Measurements from ENCODE around the gene TSPAN5.
"Not testable (repeated sequence)": the region's sequence is repeated elsewhere in the genome, so short reads cannot be mapped to it uniquely, and the experiment has no call there.

The TSPAN5 gene

DNA sequence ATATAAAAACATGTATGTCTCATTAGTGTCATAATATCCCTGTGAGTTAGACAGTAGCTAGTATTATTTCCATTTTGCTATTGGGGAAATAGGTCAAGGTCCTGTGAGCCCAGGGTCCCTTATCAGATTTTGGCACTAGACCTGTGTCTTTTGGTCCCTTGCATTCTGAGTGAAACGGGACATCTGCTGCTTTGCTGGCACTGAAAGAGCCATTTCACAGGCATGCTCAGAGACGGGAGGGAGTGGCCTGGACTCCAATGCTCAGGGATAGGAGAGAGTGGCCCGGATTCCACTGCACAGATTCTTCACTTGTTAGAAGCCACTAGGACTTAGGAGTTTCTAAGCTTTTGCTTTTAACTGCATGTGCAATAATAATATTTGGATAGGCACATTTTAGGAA lies 177.2 kb downstream of the TSPAN5 start:
- Histone ChIP-seq H3K36me3 (ENCODE audit: insufficient read depth, low read length) (peaks cover 14% of the 10 kb centered on the region), H2AFZ (ENCODE audit: low read length, unreplicated experiment) (no peak overlapping the region), H3K27me3 (ENCODE audit: insufficient read depth, low read length) (no peaks in the 10 kb centered on the region), H3K79me2 (ENCODE audit: control insufficient read depth, insufficient read depth, low read length, unreplicated experiment) (peaks cover 30% of the 10 kb centered on the region), H3K27ac (ENCODE audit: low read depth, low read length) (no peak overlapping the region), H3K4me3 (ENCODE audit: low read depth, low read length) (no peak overlapping the region), H3K4me1 (ENCODE audit: control insufficient read depth, insufficient read depth, low read length, unreplicated experiment) (peaks cover 36% of the 10 kb centered on the region)

GRCh38 chr4:98480535-98480934 lies 177.9 kb downstream of the TSPAN5 start:
- Histone ChIP-seq H3K27me3 (ENCODE audit: insufficient read depth, low read length) (no peaks in the 10 kb centered on the region), H3K4me1 (ENCODE audit: control insufficient read depth, insufficient read depth, low read length, unreplicated experiment) (peaks cover 36% of the 10 kb centered on the region), H3K79me2 (ENCODE audit: control insufficient read depth, insufficient read depth, low read length, unreplicated experiment) (peaks cover 30% of the 10 kb centered on the region), H2AFZ (ENCODE audit: low read length, unreplicated experiment) (no peak overlapping the region), H3K4me3 (ENCODE audit: low read depth, low read length) (no peak overlapping the region), H3K27ac (ENCODE audit: low read depth, low read length) (no peak overlapping the region), H3K36me3 (ENCODE audit: insufficient read depth, low read length) (peaks cover 17% of the 10 kb centered on the region)

DNA sequence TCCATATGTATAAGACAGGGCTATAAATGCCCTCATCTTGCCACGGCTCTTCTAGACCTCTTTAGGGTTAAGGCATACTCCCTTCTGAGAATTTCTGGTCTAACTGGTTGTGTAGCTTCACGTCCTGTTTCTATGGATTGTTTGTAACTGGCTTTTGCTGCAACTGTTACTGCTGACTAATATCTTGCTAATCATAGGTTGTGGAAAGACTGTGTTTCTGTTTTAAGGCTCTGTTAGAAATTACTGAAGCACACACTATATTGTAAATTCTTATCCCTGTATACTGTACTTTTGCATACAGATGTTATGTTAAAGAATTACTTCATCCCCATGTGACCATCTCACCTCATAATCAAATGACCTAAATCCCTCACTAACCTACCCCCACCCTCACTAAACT lies 178.8 kb downstream of the TSPAN5 start:
- not testable (repeated sequence) for H2AFZ ChIP-seq (ENCODE audit: low read length, unreplicated experiment); H3K4me3 ChIP-seq (ENCODE audit: low read depth, low read length); H3K27me3 ChIP-seq (ENCODE audit: insufficient read depth, low read length); H3K27ac ChIP-seq (ENCODE audit: low read depth, low read length)
- Histone ChIP-seq H3K36me3 (ENCODE audit: insufficient read depth, low read length) (peaks cover 20% of the 10 kb centered on the region), H3K4me1 (ENCODE audit: control insufficient read depth, insufficient read depth, low read length, unreplicated experiment) (peaks cover 41% of the 10 kb centered on the region), H3K79me2 (ENCODE audit: control insufficient read depth, insufficient read depth, low read length, unreplicated experiment) (peaks cover 30% of the 10 kb centered on the region)

DNA sequence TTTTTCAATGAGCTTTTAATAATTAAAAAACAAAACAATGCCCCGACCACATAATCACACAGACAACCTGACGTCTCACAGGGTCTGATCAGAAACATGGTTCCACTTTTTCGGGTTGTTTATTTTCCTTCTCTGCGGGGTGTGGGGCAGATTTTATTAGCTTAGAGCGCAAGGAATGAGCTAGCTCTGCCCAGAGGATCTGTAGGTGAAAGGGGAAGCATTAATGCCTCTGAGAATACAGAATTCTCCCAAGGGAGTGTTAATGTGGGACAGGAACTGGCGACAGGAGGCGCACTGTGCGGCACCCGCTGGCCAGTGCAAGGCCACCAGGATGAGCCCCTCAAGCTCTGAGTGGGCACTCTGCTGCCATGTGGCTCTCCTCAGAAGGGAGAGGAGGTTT lies 181.5 kb downstream of the TSPAN5 start:
- Histone ChIP-seq H3K79me2 (ENCODE audit: control insufficient read depth, insufficient read depth, low read length, unreplicated experiment) (peaks cover 19% of the 10 kb centered on the region), H3K4me3 (ENCODE audit: low read depth, low read length) (no peak overlapping the region), H3K27ac (ENCODE audit: low read depth, low read length) (no peak overlapping the region), H3K4me1 (ENCODE audit: control insufficient read depth, insufficient read depth, low read length, unreplicated experiment) (peaks cover 27% of the 10 kb centered on the region), H2AFZ (ENCODE audit: low read length, unreplicated experiment) (no peak overlapping the region), H3K36me3 (ENCODE audit: insufficient read depth, low read length) (peaks cover 20% of the 10 kb centered on the region), H3K27me3 (ENCODE audit: insufficient read depth, low read length) (no peaks in the 10 kb centered on the region)

GRCh38 chr4:98474408-98474844 lies 184.0 kb downstream of the TSPAN5 start:
- H3K4me3 ChIP-seq (ENCODE audit: low read depth, low read length), result no peak overlapping the region
- peaks cover 23% of the 10 kb centered on the region for H3K4me1 ChIP-seq (ENCODE audit: control insufficient read depth, insufficient read depth, low read length, unreplicated experiment)
- peaks cover 26% of the 10 kb centered on the region for H3K36me3 ChIP-seq (ENCODE audit: insufficient read depth, low read length)
- H3K27me3 ChIP-seq (ENCODE audit: insufficient read depth, low read length), result no peaks in the 10 kb centered on the region
- no peak overlapping the region for H2AFZ ChIP-seq (ENCODE audit: low read length, unreplicated experiment)
- H3K79me2 ChIP-seq (ENCODE audit: control insufficient read depth, insufficient read depth, low read length, unreplicated experiment), result peaks cover 4% of the 10 kb centered on the region
- peak overlapping the region; percentile 35 for H3K27ac ChIP-seq (ENCODE audit: low read depth, low read length)

DNA sequence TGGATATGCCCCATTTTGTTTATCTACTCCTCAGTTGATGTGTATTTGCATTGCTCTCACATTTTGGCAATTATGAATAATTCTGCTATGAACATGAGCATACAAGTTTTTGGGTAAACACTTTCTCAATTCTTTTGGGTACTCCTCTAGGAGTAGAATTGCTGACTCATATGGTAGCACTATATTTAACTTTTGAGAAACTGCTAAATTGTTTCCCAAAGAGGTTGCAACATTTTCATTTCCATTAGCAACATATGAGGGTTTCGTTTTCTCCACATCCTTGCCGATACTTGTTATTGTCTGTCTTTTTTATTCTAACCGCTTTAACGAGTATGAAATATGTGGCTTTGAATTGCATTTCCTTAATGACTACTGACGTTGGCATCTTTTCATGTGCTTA lies 185.4 kb downstream of the TSPAN5 start:
- Histone ChIP-seq H3K27ac (ENCODE audit: low read depth, low read length) (peak overlapping the region; percentile 30; the same call in 1 of the 2 replicates), H3K4me3 (ENCODE audit: low read depth, low read length) (no peak overlapping the region), H3K4me1 (ENCODE audit: control insufficient read depth, insufficient read depth, low read length, unreplicated experiment) (peaks cover 32% of the 10 kb centered on the region), H2AFZ (ENCODE audit: low read length, unreplicated experiment) (no peak overlapping the region), H3K36me3 (ENCODE audit: insufficient read depth, low read length) (peaks cover 21% of the 10 kb centered on the region), H3K27me3 (ENCODE audit: insufficient read depth, low read length) (no peaks in the 10 kb centered on the region), H3K79me2 (ENCODE audit: control insufficient read depth, insufficient read depth, low read length, unreplicated experiment) (no peaks in the 10 kb centered on the region)

DNA sequence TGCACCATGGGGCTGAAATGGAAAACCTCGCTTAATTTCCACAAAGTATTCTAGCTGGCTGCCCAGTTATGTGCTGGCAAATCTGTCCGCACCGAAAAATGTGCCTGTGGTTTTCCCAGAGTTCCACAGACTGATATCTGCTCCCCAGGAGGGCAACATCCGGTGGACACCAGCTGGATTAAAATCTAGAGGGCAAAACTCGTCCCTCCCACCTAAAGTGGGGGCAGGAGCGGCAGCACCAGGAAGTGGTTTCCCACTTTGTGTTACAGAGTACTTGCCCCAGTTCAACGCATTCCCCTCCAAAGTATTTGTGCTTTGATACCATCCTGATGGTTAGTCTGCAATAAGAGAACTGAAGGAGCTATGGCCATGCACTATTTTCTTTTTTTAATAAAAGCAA lies 187.6 kb downstream of the TSPAN5 start:
- H3K27ac ChIP-seq (ENCODE audit: low read depth, low read length), result no peak overlapping the region
- no peaks in the 10 kb centered on the region for H3K27me3 ChIP-seq (ENCODE audit: insufficient read depth, low read length)
- H2AFZ ChIP-seq (ENCODE audit: low read length, unreplicated experiment), result no peak overlapping the region
- peaks cover 14% of the 10 kb centered on the region for H3K36me3 ChIP-seq (ENCODE audit: insufficient read depth, low read length)
- H3K4me3 ChIP-seq (ENCODE audit: low read depth, low read length), result no peak overlapping the region
- H3K79me2 ChIP-seq (ENCODE audit: control insufficient read depth, insufficient read depth, low read length, unreplicated experiment), result no peaks in the 10 kb centered on the region
- H3K4me1 ChIP-seq (ENCODE audit: control insufficient read depth, insufficient read depth, low read length, unreplicated experiment), result peaks cover 39% of the 10 kb centered on the region

DNA sequence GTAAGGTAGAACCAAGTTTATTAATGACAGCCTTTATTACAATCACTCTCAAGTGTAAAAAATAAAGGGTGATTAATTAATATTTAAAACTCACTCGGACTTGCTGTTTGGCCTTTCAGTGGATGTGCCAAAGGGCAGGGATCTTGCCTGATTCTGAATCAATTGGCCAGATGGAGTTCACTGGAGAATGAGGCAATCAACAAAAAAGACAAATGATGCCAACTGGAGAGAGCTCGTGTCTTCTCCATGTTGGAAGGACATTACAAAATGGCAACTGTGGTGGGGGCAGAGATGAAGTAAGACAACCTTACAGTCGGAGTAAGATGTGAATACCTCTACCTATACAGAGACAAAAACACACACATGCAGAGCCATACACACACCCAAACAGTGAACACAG lies 188.0 kb downstream of the TSPAN5 start:
- Histone ChIP-seq H3K27ac (ENCODE audit: low read depth, low read length) (no peak overlapping the region), H3K36me3 (ENCODE audit: insufficient read depth, low read length) (peaks cover 13% of the 10 kb centered on the region), H3K4me1 (ENCODE audit: control insufficient read depth, insufficient read depth, low read length, unreplicated experiment) (peaks cover 39% of the 10 kb centered on the region), H3K79me2 (ENCODE audit: control insufficient read depth, insufficient read depth, low read length, unreplicated experiment) (no peaks in the 10 kb centered on the region), H3K27me3 (ENCODE audit: insufficient read depth, low read length) (no peaks in the 10 kb centered on the region), H3K4me3 (ENCODE audit: low read depth, low read length) (no peak overlapping the region), H2AFZ (ENCODE audit: low read length, unreplicated experiment) (no peak overlapping the region)

DNA sequence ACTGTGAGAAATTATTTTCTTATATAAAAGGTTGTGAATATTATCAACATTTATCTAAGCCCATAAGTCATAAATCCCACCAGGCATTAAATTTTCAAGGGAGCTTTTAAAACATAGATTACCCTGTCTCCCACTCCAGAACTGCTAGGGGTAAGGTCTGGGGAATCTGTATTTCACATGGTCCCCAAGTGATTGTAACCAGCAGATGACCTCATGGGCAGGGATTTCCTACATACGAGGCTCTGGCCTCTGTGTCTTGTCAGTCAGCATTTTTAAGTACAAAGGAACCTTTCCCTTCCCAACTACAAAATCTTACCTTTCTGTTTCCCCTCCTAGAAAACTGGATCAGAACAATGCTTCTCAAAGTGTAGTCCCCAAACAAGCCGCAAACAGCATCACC lies 188.6 kb downstream of the TSPAN5 start:
- H2AFZ ChIP-seq (ENCODE audit: low read length, unreplicated experiment), result no peak overlapping the region
- peaks cover 10% of the 10 kb centered on the region; the same call in 1 of the 2 replicates for H3K36me3 ChIP-seq (ENCODE audit: insufficient read depth, low read length)

GRCh38 chr4:98468709-98469108 lies 189.7 kb downstream of the TSPAN5 start:
- Histone ChIP-seq H2AFZ (ENCODE audit: low read length, unreplicated experiment) (no peak overlapping the region), H3K36me3 (ENCODE audit: insufficient read depth, low read length) (peaks cover 10% of the 10 kb centered on the region; the same call in 1 of the 2 replicates), H3K4me3 (ENCODE audit: low read depth, low read length) (no peak overlapping the region), H3K79me2 (ENCODE audit: control insufficient read depth, insufficient read depth, low read length, unreplicated experiment) (no peaks in the 10 kb centered on the region), H3K4me1 (ENCODE audit: control insufficient read depth, insufficient read depth, low read length, unreplicated experiment) (peaks cover 29% of the 10 kb centered on the region), H3K27ac (ENCODE audit: low read depth, low read length) (peak overlapping the region; percentile 54), H3K27me3 (ENCODE audit: insufficient read depth, low read length) (no peaks in the 10 kb centered on the region)

More for the DNA sequence above, 188.6 kb downstream of the TSPAN5 start:
- H3K4me1 ChIP-seq (ENCODE audit: control insufficient read depth, insufficient read depth, low read length, unreplicated experiment), result peaks cover 37% of the 10 kb centered on the region
- no peak overlapping the region for H3K4me3 ChIP-seq (ENCODE audit: low read depth, low read length)
- no peaks in the 10 kb centered on the region for H3K79me2 ChIP-seq (ENCODE audit: control insufficient read depth, insufficient read depth, low read length, unreplicated experiment)
- H3K27ac ChIP-seq (ENCODE audit: low read depth, low read length), result no peak overlapping the region; the same call in 1 of the 2 replicates
- no peaks in the 10 kb centered on the region for H3K27me3 ChIP-seq (ENCODE audit: insufficient read depth, low read length)

DNA sequence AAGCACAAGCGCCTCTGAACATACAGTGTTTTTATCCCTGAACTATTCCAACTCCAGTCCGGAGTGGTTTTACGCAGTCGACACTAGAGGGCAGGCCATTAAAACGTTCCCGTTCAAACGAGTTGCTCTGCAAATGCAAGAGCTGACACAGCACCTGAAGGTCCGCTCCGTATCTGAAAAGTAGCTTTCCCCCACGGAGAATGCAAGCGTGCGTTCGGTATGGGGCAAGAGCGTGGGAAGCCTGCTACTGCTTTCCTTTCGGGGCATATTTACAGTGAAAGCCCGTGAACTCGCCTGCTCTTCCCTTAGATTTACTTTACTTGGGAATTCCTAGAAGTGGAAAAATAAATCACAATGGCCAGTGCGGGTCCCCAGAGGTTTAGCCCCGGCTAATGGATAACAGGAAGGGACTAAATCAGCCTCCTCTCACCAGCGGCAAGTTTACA lies 190.8 kb downstream of the TSPAN5 start:
- H3K36me3 ChIP-seq (ENCODE audit: insufficient read depth, low read length), result peaks cover 10% of the 10 kb centered on the region; the same call in 1 of the 2 replicates
- H3K4me1 ChIP-seq (ENCODE audit: control insufficient read depth, insufficient read depth, low read length, unreplicated experiment), result peaks cover 24% of the 10 kb centered on the region
- peak overlapping the region; percentile 63 for H3K4me3 ChIP-seq (ENCODE audit: low read depth, low read length)
- H3K27ac ChIP-seq (ENCODE audit: low read depth, low read length), result no peak overlapping the region
- H3K27me3 ChIP-seq (ENCODE audit: insufficient read depth, low read length), result no peaks in the 10 kb centered on the region
- H3K79me2 ChIP-seq (ENCODE audit: control insufficient read depth, insufficient read depth, low read length, unreplicated experiment), result no peaks in the 10 kb centered on the region
- H2AFZ ChIP-seq (ENCODE audit: low read length, unreplicated experiment), result no peak overlapping the region

All from ACC112 (cell line).